ENCODE measurements around the gene PTPRN. TPM values are rescaled to one million over a fixed set of nuclear protein-coding genes. Genes with fewer than 3 reads are reported as not detected.
A peak's percentile ranks its signal among the peaks of the same experiment; 100 is the strongest.

Gene PTPRN
- total and polyA plus RNA-seq, 2 of the 8 experiments (the other 6 are each of a cell fraction or from before 2014, with no cell fraction given): 5.4 to 8.2 TPM

DNA sequence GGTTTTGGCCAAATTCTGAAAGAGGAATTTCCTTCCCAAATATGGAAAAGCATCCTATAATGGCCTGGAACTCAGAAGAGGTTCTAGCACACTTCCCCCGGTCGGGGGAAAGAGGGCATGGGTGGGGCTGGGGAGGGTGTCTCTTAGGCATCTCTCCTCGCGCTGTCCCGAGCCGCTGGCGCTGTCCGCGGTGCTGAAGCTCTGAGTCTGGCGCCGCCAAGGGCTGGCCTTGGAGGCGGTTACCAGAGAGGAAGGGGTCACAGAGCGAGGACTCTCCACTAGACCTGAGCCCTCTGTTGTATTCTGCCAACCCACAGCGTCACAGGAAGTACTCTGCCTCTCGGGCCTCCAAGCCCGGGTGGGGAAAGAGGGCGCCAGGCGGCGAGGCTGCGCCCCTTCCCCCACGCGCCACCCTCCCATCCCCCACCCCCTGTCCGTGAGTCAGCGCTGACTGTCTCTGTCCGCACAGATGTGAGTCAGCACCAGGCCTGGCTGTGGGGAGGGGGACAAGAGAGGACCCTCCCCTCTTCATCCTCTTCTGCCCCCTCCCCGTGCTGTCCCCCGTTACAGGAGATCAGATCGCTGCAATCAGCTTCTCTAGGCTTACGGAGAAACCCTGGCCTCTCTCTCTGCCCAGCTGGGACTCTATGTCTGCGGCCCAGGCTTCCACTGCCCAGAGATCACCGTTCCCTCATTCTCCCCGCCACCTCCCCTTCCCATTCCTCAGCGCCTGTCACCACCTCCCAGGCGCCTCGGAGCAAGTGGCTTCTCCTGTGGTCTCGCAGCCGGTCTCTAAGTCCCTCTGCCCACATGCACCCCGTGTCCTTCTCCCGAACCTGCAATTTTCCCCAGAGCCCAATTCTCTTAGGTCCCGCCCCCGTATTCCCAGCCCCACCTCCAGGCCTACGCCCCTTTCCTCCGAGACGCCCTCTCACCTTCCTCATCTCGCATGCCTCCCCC, 779 bp downstream of the PTPRN start (continued):
- no peak for TF ChIP-seq EGR1 (IDR thresholded peaks at IDR 0.05; ENCODE audit: borderline replicate concordance, low read depth, low read length)
- TF ChIP-seq SIN3A (conservative IDR thresholded peaks at IDR 0.05 in 1 of 2, IDR thresholded peaks at IDR 0.05 in 1 of 2; ENCODE audit: low read depth in 1 of 2, low read length in 2 of 2): peak; percentile 98 to 99
- no peak for TF ChIP-seq POLR2A (IDR thresholded peaks at IDR 0.05; ENCODE audit: control extremely low read depth in 1 of 2, low read depth in 2 of 2, low read length in 2 of 2)
- no peak for TF ChIP-seq ZNF274 (IDR thresholded peaks at IDR 0.05; ENCODE audit: borderline replicate concordance, extremely low read depth, low read length)
- TF ChIP-seq, protein P1, sequence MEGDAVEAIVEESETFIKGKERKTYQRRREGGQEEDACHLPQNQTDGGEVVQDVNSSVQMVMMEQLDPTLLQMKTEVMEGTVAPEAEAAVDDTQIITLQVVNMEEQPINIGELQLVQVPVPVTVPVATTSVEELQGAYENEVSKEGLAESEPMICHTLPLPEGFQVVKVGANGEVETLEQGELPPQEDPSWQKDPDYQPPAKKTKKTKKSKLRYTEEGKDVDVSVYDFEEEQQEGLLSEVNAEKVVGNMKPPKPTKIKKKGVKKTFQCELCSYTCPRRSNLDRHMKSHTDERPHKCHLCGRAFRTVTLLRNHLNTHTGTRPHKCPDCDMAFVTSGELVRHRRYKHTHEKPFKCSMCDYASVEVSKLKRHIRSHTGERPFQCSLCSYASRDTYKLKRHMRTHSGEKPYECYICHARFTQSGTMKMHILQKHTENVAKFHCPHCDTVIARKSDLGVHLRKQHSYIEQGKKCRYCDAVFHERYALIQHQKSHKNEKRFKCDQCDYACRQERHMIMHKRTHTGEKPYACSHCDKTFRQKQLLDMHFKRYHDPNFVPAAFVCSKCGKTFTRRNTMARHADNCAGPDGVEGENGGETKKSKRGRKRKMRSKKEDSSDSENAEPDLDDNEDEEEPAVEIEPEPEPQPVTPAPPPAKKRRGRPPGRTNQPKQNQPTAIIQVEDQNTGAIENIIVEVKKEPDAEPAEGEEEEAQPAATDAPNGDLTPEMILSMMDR (IDR thresholded peaks at IDR 0.05; ENCODE audit: control extremely low read depth in 1 of 3, insufficient read depth in 1 of 3, low read depth in 1 of 3, low read length in 3 of 3): no peak
- TF ChIP-seq KDM5A (IDR thresholded peaks at IDR 0.05; ENCODE audit: low read length): no peak
- no peak for TF ChIP-seq SRF (IDR thresholded peaks at IDR 0.05; ENCODE audit: low read depth, low read length)
- TF ChIP-seq RBBP5 (IDR thresholded peaks at IDR 0.05; ENCODE audit: borderline replicate concordance, low read depth, low read length): no peak
- TF ChIP-seq KDM4A (IDR thresholded peaks at IDR 0.05; ENCODE audit: low read depth, low read length, severe bottlenecking): peak; percentile 27
- no peak for TF ChIP-seq EP300 (IDR thresholded peaks at IDR 0.05; ENCODE audit: borderline replicate concordance in 1 of 2, low read depth in 2 of 2, low read length in 2 of 2)
- peak; percentile 88 for TF ChIP-seq BACH1 (IDR thresholded peaks at IDR 0.05; ENCODE audit: low read length)
- TF ChIP-seq CBX5 (IDR thresholded peaks at IDR 0.05; ENCODE audit: low read depth, low read length): no peak
- TF ChIP-seq TCF12 (IDR thresholded peaks at IDR 0.05; ENCODE audit: low read depth, low read length): no peak
- peak; percentile 86 for TF ChIP-seq SAP30 (IDR thresholded peaks at IDR 0.05; ENCODE audit: insufficient read depth, insufficient replicate concordance, low read length)
- TF ChIP-seq HDAC2 (IDR thresholded peaks at IDR 0.05; ENCODE audit: borderline replicate concordance in 1 of 2, low read depth in 2 of 2, low read length in 2 of 2): peak; percentile 84 to 89; a peak in 2 of 4 replicates
- no peak for TF ChIP-seq HDAC6 (IDR thresholded peaks at IDR 0.05; ENCODE audit: low read depth, low read length)
- TF ChIP-seq NRF1 (IDR thresholded peaks at IDR 0.05; ENCODE audit: low read depth, low read length): no peak
- TF ChIP-seq SIRT6 (IDR thresholded peaks at IDR 0.05; ENCODE audit: low read length): no peak
- no peak for TF ChIP-seq GTF2F1 (IDR thresholded peaks at IDR 0.05; ENCODE audit: borderline replicate concordance, low read depth, low read length)
